BJ (cell line): ENCODE results near the gene KCNQ1. TPM values are rescaled to one million over a fixed set of nuclear protein-coding genes. Genes with fewer than 3 reads are reported as not detected.

ENCODE experiments used
- CTCF ChIA-PET: fragments of 350-600 bp; formaldehyde crosslinking; extraction: SDS; loops from one replicate; lab custom pipeline; 2021; ENCODE audit warnings: antibody characterized with exemption, inconsistent platforms; lab: Yijun Ruan, JAX
- POLR2A ChIA-PET: fragments of 300-600 bp; sonication (Branson Sonifier 250); formaldehyde crosslinking; extraction: SDS; loops from one replicate; lab custom pipeline; 2021; ENCODE audit warnings: antibody characterized with exemption; lab: Charles Lee
- DNase-seq: peaks from one replicate; pipeline ENCODE4 v3.0.0-alpha.2; 2011; ENCODE audit warnings: low read depth
- H3K27me3 ChIP-seq: 2 replicates; pipeline ENCODE4 v1.6.0; 2011; ENCODE audit warnings: low read length; ENCODE audit not compliant: control insufficient read depth, insufficient read depth
- H3K36me3 ChIP-seq: 2 replicates; pipeline ENCODE4 v1.5.1; 2011; ENCODE audit warnings: low read length; ENCODE audit not compliant: control insufficient read depth, insufficient read depth
- H3K4me3 ChIP-seq: 2 replicates; pipeline ENCODE4 v1.5.1; 2011; ENCODE audit warnings: low read depth, mild to moderate bottlenecking, control low read depth, low read length
- polyA plus RNA-seq: library from polyadenylated mRNA; depleted of rRNA; stranded (reverse); fragments of >200 nt; gene quantifications from 2 replicates; pipeline ENCODE4 v1.2.3, GENCODE V29; 2011
- TF ChIP-seq, protein P1 (sequence below): IDR thresholded peaks from 2 replicates; pipeline ENCODE4 v1.5.1; 2011; ENCODE audit warnings: low read depth, mild to moderate bottlenecking, control low read depth, inconsistent platforms, low read length, moderate library complexity; ENCODE audit not compliant: insufficient read depth

The KCNQ1 gene
- polyA plus RNA-seq, 1 experiment = not detected

DNA sequence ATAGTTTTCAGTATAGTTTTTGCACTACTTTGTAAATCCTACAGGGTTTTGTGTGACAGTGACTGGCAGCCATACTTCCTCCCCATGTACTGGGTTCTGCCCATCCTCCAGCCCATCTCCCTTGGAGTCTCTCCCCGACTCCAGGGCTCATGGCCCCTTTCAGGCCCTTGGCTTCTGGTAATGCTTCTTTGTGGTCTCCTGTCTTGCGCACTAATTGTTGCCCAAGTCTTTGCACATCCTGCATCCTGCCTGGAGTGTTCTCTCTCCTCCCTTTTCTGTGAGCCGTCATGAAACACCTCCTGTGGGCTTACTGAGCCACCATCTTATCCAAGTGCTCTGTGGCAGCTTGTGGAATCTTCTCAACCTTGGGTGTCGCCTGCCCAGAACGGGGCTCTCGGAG lies 266.4 kb downstream of the KCNQ1 start:
- POLR2A ChIA-PET = no interaction called here
- Histone ChIP-seq H3K4me3 (no peak overlapping the region), H3K36me3 (no peaks in the 10 kb centered on the region), H3K27me3 (peaks cover 20% of the 10 kb centered on the region)
- TF ChIP-seq, protein P1, sequence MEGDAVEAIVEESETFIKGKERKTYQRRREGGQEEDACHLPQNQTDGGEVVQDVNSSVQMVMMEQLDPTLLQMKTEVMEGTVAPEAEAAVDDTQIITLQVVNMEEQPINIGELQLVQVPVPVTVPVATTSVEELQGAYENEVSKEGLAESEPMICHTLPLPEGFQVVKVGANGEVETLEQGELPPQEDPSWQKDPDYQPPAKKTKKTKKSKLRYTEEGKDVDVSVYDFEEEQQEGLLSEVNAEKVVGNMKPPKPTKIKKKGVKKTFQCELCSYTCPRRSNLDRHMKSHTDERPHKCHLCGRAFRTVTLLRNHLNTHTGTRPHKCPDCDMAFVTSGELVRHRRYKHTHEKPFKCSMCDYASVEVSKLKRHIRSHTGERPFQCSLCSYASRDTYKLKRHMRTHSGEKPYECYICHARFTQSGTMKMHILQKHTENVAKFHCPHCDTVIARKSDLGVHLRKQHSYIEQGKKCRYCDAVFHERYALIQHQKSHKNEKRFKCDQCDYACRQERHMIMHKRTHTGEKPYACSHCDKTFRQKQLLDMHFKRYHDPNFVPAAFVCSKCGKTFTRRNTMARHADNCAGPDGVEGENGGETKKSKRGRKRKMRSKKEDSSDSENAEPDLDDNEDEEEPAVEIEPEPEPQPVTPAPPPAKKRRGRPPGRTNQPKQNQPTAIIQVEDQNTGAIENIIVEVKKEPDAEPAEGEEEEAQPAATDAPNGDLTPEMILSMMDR = no peak
- CTCF ChIA-PET = no interaction called here
- no peak for DNase-seq

DNA sequence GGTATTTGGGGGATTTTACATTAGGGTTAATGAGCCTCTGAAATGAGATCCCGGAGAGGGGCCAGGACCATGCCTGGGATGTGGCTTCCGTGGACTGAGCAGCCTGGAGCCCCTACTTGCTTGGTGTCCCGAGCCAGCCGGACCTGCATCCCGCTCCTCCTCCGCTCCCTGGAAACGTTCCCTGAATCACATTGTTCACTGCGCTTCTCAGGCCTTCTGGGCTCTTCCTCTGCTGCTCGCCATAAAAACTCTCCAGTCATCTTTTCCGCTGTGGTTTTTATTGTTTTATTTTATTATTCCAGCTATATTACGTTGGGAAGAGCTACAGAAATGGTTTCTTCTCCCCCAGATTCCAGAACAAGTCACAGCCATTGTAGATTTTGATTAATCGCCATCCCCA lies 268.3 kb downstream of the KCNQ1 start:
- ChIA-PET CTCF (no interaction called here), POLR2A (no interaction called here)
- TF ChIP-seq, protein P1 = no peak
- H3K27me3 ChIP-seq = peaks cover 23% of the 10 kb centered on the region
- no peak for DNase-seq
- no peak overlapping the region for H3K4me3 ChIP-seq
- no peaks in the 10 kb centered on the region for H3K36me3 ChIP-seq

DNA sequence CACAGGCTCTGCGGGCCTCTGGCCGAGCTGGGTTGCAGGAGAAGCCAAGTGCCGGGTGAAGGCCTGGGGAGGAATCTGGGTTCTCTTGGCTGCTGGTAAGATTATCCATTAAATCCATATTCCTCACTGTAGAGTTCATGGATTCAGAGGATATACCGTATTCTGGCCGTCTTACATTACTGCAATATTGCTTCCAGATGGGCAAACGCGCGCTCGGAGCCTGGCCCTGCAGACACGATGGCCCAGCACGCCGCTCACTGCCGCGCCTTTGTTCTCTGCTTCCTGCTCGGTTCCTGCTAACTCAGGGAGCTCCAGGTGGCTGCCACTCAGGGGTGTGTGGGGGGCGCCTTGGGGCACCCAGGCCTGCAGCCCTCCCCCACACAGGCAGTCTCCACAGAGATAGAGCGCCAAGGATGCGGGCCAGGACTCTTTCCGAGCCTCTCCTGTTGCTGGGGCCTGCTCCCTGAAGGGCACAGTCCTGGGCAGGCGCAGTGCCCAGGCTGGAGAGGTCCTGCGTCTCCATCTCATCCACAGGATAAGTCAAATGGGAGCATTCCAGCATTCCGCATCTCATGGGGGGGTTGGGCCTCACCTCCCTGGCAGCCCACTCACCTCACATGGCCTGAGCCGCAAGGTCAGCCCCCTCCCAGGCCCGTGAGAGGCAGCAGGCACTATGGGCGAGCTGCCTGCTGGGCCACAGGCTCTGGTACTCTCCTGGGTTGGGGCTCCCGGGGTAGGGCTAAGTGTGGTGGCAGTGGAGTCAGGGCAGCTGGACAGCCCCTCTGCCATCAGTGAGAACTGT lies 269.1 kb downstream of the KCNQ1 start:
- ChIA-PET POLR2A (no interaction called here), CTCF (no interaction called here)
- peaks cover 21% of the 10 kb centered on the region for H3K27me3 ChIP-seq
- TF ChIP-seq, protein P1 = no peak
- DNase-seq = no peak
- H3K4me3 ChIP-seq = no peak overlapping the region
- H3K36me3 ChIP-seq = no peaks in the 10 kb centered on the region

DNA sequence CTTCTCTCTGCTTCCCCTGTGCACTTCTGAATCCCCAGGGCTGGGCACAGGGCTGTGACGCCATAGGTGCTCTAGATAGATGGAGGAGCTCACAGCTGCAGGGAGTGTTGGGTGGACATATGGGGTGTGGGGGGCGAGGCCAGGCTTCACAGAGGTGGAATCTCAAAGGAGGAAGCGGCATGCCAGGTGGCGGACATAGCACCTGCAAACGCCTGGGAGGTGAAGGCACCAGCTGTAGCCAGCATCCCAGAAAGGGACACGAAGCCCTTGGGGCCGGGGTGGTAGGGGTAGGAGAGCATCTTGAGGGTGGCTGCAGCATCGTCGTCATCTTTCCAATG lies 269.6 kb downstream of the KCNQ1 start:
- Histone ChIP-seq H3K4me3 (no peak overlapping the region), H3K27me3 (peaks cover 21% of the 10 kb centered on the region), H3K36me3 (no peaks in the 10 kb centered on the region)
- CTCF ChIA-PET = interaction anchor here (0.9 kb wide), 1 partner anchor 13 kb away, joined by 4 read pairs; no protein-coding TSS in a partner anchor
- DNase-seq = no peak
- TF ChIP-seq, protein P1 = no peak
- POLR2A ChIA-PET = interaction anchor here (0.6 kb wide), 1 partner anchor 10 kb away, joined by 3 read pairs; no protein-coding TSS in a partner anchor

DNA sequence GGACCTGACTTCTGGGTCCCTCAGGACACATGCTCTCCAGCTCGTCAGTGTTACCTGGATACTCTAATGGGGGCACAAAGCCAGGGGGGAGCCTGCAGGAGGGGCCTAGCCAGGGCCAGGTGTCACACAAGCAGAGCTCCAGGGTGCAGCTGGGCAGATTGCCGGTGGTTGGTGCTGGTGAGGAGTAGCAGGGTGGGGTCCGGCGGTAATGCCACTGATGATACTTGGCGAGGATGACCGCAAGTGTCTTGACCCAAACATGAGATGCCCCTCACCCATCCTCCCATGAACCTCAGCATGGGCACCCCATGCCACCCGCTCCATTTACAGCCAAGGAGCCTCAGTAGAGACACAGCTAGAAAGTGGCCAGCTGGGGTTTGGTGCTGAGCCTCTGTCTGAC lies 270.1 kb downstream of the KCNQ1 start:
- TF ChIP-seq, protein P1 = no peak
- Histone ChIP-seq H3K36me3 (no peaks in the 10 kb centered on the region), H3K27me3 (peaks cover 23% of the 10 kb centered on the region), H3K4me3 (no peak overlapping the region)
- CTCF ChIA-PET = interaction anchor here (0.9 kb wide), 1 partner anchor 12 kb away, joined by 4 read pairs; no protein-coding TSS in a partner anchor
- POLR2A ChIA-PET = interaction anchor here (0.6 kb wide), 1 partner anchor 10 kb away, joined by 3 read pairs; no protein-coding TSS in a partner anchor
- DNase-seq = no peak
